ENCODE measurements around the gene SIRPG.

The SIRPG gene

GRCh38 chr20:1631309-1632151 lies 26.0 kb downstream of the SIRPG start:
- H3K4me3 ChIP-seq (ENCODE audit: low read length), result no peak overlapping the region
- no peak for DNase-seq (ENCODE audit: low read depth)
- TF ChIP-seq CTCF (IDR thresholded peaks at IDR 0.05; ENCODE audit: insufficient read depth, low read depth, low read length, missing control alignments), result no peak

- no peak for TF ChIP-seq CTCF (IDR thresholded peaks at IDR 0.05; ENCODE audit: insufficient read depth, low read depth, low read length, missing control alignments)
- DNase-seq (ENCODE audit: low read depth), result no peak
- no peak overlapping the region for H3K4me3 ChIP-seq (ENCODE audit: low read length)
Measured at GRCh38 chr20:1630186-1630585, 27.4 kb downstream of the SIRPG start.

GRCh38 chr20:1629321-1629720 lies 28.3 kb downstream of the SIRPG start:
- TF ChIP-seq CTCF (IDR thresholded peaks at IDR 0.05; ENCODE audit: insufficient read depth, low read depth, low read length, missing control alignments), result no peak
- no peak overlapping the region for H3K4me3 ChIP-seq (ENCODE audit: low read length)
- DNase-seq (ENCODE audit: low read depth), result no peak

- no peak for TF ChIP-seq CTCF (IDR thresholded peaks at IDR 0.05; ENCODE audit: insufficient read depth, low read depth, low read length, missing control alignments)
- no peak overlapping the region for H3K4me3 ChIP-seq (ENCODE audit: low read length)
- DNase-seq (ENCODE audit: low read depth), result no peak
Measured at GRCh38 chr20:1628621-1629020, 29.0 kb downstream of the SIRPG start.

GRCh38 chr20:1627200-1627550 lies 30.4 kb downstream of the SIRPG start:
- DNase-seq (ENCODE audit: low read depth), result no peak
- TF ChIP-seq CTCF (IDR thresholded peaks at IDR 0.05; ENCODE audit: insufficient read depth, low read depth, low read length, missing control alignments), result no peak
- no peak overlapping the region for H3K4me3 ChIP-seq (ENCODE audit: low read length)

- no peak overlapping the region for H3K4me3 ChIP-seq (ENCODE audit: low read length)
- no peak for DNase-seq (ENCODE audit: low read depth)
- TF ChIP-seq CTCF (IDR thresholded peaks at IDR 0.05; ENCODE audit: insufficient read depth, low read depth, low read length, missing control alignments), result no peak
Measured at GRCh38 chr20:1626528-1627199, 30.9 kb downstream of the SIRPG start.

Measured in epithelial cell of esophagus (primary cell).